NCI-H2107 (cell line): ENCODE data around the gene PCDHB1.
A peak's percentile ranks its signal among the peaks of the same experiment; 100 is the strongest.
"Not testable (repeated sequence)": the region's sequence is repeated elsewhere in the genome, so short reads cannot be mapped to it uniquely, and the experiment has no call there.

Experiments
- DNase-seq: peaks from one replicate; lab custom pipeline; 2025; lab: John Stamatoyannopoulos, UW

PCDHB1 gene

DNA sequence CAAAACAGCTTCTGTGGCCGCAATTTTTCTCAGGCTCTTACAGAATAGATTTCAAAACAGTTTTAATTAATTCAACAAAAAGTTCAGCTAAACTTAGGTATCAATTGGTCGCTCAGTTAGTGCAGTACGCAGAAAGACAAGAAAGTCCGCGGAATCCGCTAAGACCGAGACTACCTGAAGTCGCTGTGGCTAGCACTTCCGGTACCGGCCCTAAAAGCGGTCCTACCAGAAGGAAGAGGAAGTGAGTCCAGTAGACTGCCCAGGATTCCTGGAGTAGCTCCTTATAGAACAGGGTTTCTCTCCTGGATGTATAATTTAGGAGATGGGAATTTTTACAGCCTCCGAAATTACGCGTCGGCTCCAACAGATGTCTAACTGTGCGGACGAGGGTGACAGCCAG is 26.7 kb downstream of the PCDHB1 start:
- DNase-seq: no peak

GRCh38 chr5:141082228-141082627 is 31.1 kb downstream of the PCDHB1 start:
- DNase-seq: no peak

DNA sequence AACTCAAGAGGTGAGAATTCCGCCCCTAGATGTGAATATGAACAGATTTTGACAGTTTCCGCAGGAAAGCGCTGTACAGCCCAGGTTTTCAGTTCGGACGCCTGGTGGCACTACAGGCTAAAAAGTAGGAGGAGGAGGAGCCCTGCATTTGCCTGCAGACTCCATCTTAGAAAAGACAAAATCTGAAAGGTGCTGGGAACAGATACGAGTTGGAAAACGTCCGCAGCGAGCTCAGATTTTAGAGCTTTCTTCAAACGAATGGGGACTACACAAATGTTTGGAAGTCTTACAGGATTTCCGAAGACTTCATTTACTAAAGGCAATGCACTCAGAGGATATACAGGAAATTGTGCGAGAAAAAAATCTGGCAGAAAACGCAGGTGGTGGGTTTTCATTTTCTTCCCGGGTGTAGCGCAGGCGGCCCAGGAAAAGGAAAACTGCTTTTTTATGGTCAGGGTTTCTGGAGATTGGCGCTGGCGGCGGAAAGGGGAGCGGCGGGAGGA is 33.4 kb downstream of the PCDHB1 start:
- no peak for DNase-seq

GRCh38 chr5:141094481-141095262 is 43.5 kb downstream of the PCDHB1 start, which contains the start of gene PCDHB2:
PCDHB2 (plus strand) TSS chr5:141094615; CDS start chr5:141094791, 176 bp downstream.
- DNase-seq: no peak

DNA sequence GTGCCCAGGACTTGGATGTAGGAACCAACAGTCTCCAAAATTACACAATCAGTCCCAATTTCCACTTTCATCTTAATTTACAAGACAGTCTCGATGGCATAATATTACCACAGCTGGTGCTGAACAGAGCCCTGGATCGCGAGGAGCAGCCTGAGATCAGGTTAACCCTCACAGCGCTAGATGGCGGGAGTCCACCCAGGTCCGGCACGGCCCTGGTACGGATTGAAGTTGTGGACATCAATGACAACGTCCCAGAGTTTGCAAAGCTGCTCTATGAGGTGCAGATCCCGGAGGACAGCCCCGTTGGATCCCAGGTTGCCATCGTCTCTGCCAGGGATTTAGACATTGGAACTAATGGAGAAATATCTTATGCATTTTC is 44.1 kb downstream of the PCDHB1 start:
- DNase-seq: no peak

- not testable (repeated sequence) for DNase-seq
These were observed 45.0 kb downstream of the PCDHB1 start for GRCh38 chr5:141096181-141096580.

DNA sequence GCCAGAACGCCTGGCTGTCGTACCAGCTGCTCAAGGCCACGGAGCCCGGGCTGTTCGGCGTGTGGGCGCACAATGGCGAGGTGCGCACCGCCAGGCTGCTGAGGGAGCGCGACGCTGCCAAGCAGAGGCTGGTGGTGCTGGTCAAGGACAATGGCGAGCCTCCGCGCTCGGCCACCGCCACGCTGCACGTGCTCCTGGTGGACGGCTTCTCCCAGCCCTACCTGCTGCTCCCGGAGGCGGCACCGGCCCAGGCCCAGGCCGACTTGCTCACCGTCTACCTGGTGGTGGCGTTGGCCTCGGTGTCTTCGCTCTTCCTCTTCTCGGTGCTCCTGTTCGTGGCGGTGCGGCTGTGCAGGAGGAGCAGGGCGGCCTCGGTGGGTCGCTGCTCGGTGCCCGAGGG is 45.4 kb downstream of the PCDHB1 start:
- not testable (repeated sequence) for DNase-seq

DNA sequence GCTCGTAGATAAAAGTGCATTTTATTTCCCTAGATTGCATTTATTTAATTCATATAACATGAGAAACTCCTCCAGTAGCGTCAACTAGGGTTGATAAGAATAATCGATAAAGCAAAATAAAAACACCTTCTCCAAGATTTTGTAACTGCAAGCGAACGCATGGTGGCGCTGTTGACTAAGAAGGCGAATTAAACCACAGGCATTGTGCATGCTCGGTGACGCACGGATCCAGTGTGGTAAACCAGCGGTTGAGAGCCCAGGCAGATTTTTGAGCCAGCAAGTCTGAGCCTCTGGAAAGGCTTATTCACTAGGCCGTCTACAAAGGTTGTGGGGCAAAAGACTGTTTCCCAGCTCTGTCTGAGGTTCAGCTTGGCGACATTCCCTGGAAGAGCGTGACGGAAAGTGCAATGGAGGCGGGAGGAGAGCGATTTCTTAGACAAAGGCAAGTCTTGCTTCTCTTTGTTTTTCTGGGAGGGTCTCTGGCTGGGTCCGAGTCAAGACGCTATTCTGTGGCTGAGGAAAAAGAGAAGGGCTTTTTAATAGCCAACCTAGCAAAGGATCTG is 49.1 kb downstream of the PCDHB1 start, which contains the start of gene PCDHB3:
PCDHB3 (plus strand) TSS at position 231 of the 563 bp plus-strand sequence; CDS start at position 408, 177 bp downstream.
- DNase-seq: peak; percentile 70

DNA sequence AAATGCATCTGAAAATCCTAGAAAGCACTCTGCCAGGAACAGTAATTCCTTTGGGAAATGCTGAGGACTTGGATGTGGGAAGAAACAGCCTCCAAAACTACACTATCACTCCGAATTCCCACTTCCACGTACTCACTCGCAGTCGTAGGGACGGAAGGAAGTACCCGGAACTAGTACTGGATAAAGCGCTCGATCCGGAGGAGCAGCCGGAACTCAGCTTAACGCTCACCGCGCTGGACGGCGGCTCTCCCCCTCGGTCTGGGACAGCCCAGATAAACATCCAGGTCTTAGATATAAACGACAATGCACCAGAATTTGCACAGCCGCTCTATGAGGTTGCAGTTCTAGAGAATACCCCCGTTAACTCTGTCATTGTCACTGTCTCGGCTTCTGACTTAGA is 49.9 kb downstream of the PCDHB1 start:
- DNase-seq: no peak

- not testable (repeated sequence) for DNase-seq
These were observed 50.9 kb downstream of the PCDHB1 start for GRCh38 chr5:141102070-141102469.

GRCh38 chr5:141102471-141102870 is 51.3 kb downstream of the PCDHB1 start:
- DNase-seq: not testable (repeated sequence)

DNA sequence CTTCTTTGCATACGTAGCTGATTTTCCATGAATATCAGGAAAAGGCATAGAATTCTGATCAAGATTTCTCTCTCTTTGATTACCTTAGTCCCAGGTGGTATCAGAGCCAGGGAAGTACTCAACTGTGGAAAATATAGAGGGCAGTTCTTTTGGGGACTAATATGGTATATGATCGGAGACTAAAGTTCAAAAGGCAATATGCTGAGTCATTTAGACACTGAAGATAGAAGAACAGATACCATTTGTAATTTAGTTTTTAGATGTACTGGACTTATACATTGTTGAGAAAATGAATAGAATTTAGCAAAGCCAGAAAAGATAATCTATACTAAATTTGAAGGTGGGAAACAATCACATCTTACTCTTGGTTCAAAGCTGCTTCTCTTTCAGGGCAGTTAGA is 54.2 kb downstream of the PCDHB1 start:
- DNase-seq: no peak
